GM19468 (cell line): ENCODE results near the gene IFI35.
"Not testable (repeated sequence)": the region's sequence is repeated elsewhere in the genome, so short reads cannot be mapped to it uniquely, and the experiment has no call there.

Experiments used
- ATAC-seq: cut with Tn5 transposase; IDR thresholded peaks from one replicate; pipeline ENCODE4 v1.9.1; 2021; ENCODE audit warnings: mild to moderate bottlenecking, moderate library complexity, moderate number of reproducible peaks; ENCODE audit not compliant: unreplicated experiment; ENCODE audit errors: extremely low read depth

IFI35 gene

GRCh38 chr17:43044024-43044423 is 37.4 kb downstream of the IFI35 start:
- no peak for ATAC-seq

- ATAC-seq, result no peak
Measured at GRCh38 chr17:43051969-43052368, 45.4 kb downstream of the IFI35 start.

GRCh38 chr17:43053008-43053407 is 46.4 kb downstream of the IFI35 start:
- ATAC-seq, result not testable (repeated sequence)

GRCh38 chr17:43056051-43056450 is 49.5 kb downstream of the IFI35 start:
- no peak for ATAC-seq

DNA sequence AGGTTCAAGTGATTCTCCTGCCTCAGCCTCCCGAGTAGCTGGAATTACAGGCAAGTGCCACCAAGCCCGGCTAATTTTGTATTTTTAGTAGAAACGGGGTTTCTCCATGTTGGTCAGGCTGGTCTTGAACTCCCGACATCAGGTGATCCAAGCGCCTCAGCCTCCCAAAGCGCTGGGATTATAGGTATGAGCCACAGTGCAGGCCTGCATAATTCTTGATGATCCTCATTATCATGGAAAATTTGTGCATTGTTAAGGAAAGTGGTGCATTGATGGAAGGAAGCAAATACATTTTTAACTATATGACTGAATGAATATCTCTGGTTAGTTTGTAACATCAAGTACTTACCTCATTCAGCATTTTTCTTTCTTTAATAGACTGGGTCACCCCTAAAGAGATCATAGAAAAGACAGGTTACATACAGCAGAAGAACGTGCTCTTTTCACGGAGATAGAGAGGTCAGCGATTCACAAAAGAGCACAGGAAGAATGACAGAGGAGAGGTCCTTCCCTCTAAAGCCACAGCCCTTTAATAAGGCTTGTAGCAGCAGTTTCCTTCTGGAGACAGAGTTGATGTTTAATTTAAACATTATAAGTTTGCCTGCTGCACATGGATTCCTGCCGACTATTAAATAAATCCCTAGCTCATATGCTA is 56.5 kb downstream of the IFI35 start:
- no peak for ATAC-seq
